ENCODE data around the gene ARFGAP3.
"Not testable (repeated sequence)": the region's sequence is repeated elsewhere in the genome, so short reads cannot be mapped to it uniquely, and the experiment has no call there.

The ARFGAP3 gene

DNA sequence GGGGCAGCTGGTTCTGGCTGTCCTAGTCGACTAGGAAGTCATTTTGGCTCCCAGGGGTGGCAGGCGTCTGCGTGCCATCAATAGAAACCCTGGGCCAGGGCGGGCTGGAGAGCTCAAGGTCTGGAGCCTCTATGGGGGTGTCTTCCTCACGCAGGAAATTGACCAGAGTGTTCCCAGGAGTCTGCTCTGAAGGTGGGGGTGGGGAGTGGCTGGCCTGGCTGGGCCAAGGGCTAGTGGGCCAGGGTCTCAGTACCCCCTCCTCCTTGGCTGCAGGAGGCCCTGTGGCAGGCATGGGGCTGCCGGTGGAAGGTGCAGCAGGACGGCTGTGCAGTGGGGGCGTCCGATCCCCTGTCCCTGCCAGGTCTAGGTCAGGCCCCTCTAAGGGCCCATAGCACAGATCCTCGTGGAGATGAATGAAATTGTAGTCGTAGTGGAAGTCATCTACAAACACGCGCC is 64.6 kb downstream of the ARFGAP3 start:
- no peak for DNase-seq

DNA sequence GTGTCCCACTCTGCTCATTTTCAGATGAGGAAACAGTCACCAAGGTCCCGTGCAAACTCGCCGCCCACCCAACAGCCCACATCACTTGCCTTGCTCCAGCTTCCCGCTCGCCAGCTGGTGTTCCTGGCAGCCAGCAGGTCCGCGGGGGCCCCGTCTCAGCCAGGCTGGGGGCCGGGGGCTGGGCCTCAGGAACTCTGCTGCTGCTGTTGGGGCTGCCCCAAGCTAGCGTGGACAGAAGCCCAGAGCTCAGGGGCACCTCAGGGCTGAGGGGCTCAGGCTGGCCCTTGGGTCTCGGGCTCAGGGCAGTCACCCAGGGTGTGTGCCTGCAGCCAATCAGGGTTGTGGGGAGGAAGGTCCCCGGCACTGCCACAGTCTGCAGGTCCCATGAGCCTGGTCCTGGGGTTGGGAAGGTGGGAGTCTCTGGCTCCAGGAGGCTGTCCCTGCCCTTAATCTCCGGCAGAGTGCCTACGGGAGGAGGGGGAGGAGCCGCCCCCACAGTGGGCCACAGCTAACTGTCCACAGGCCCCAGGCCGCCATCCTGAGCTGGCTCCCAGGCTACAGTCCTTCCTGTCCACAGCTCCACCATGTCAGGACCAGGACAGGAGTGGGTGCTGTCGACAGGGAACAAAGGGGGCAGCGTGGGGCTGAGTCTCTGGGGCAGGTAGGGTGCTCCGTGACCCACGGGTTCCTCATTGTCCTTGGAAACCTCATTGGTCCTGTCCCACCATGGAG is 65.2 kb downstream of the ARFGAP3 start:
- no peak for DNase-seq

DNA sequence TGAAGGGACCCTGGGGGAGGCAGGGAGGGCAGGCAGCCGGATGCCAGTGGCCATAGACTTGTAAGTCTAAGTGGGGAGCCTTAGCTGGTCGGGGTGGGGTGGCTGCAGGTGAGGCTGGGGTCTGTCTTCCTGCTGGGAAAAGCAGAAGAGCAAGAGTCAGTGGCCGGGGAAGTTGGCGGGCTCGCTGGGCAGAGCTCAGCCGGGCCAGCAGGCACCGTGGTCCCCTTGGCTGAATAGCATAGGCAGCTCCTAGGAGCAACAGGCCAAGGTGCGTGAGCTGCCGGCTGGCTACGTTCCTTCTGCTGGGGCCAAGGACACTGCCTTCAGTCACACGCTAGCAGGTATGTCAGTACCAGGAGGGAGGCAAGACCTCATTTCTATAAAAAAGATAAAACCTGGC is 68.6 kb downstream of the ARFGAP3 start:
- no peak for DNase-seq

DNA sequence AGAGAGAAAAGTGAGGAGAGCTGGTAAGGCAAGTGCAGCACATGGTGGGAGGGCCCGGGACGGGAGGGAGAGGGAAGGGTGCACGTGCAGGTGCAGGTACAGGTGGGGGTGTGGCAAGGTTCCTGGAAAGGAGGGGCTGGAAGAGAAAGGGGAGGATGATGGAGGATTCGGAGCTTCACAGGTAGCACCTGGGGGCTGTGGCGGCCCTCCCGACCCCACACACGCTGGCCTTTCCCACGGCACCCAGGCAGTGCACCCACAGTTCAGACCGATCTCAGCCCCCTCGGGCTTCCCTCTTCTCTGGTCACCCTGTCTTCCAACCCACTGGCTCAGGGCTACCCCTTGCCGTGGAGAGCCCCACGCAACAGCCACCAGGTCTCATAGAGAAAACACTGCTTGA is 69.1 kb downstream of the ARFGAP3 start:
- DNase-seq, result no peak

DNA sequence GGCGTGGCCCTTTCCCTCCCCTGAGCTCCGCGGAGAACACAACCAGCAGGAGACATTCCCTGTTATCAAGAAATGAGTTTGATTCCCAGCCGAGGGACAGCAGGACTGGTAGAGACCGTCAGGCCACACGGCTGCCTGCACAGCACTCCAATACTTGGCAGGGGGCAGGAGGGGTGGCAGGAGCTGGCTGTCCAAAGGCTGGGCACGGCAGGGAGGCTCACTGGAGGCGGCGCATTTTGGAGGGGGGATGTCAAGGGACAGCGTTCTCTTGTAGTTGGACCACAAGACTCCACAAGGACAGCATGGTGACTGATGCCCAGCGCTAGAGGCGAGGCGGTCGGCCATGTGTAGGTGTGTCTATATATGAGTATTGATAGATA is 69.7 kb downstream of the ARFGAP3 start:
- no peak for DNase-seq

DNA sequence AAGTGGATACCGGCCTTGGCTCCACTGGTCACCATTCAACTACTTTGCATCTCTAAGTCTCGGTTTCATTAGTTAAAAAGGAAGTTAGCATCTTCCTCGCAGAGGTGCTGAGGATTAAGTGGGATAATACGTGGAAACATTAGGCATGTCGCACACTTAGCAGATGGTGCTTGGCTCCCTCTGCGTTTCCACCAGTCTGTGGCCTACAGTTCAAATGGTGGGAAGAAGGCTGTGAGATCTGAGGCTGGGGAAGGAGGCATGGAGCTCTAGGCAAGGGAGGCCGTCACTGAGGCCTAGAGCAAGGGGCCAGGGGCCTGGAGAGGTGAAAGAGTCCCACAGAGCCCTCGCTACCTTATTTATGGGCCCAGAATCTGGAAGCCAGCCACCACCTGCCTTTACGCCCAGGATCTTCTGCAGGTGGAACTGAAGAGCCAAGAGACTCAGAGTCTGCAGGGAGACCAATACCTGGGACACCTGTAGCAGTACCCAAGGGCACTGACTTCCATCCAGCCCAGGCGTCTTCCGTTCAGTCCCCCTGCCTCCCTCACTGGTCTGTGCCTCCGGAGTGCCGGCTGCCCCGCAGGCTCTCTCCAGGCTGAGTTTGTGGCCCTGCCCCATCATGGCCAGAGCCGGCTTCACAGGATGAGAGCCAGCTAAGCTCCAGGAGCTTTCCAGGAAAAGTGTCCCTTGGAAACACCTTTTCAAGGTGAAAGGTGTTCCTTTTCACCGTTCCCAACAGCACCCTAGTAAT is 70.3 kb downstream of the ARFGAP3 start:
- no peak for DNase-seq

DNA sequence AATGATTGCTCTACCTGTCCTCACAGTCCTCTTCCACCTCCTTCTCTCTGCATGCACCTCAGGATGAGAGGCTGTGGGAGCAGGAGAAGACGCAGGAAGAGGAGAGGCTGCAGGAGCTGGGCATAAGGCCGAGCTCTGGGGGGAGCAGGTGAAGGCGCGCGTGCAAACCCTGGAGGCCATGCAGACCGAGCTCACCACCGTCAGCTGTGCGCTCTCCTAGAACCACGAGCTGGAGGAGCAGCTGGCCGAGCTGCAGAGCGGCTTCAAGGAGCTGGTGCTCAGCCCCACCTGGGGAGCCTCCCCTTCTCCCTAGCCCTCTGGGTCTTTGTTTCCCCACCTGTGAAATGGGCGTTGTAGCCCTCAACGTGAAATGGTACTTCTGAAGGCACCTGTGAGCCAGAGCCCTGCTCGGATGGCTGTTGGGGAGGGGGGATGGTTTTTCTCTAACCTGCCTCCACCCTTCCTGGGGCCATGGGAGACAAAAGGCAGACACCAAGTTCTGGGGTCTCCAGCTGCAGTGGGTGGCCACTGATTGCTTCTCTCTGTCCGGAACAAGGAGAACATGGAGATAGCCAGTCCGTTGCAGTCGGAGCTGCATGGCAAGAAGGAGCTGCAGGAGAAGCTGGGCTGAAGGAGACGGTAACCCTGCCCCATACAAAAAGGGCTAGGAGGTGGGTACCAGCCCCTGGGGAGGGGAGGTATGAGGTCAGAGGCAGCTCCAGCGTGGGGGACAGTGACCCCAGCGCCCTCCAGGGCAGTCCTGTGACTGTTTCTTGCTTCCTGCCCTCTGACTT is 71.2 kb downstream of the ARFGAP3 start:
- DNase-seq, result no peak

DNA sequence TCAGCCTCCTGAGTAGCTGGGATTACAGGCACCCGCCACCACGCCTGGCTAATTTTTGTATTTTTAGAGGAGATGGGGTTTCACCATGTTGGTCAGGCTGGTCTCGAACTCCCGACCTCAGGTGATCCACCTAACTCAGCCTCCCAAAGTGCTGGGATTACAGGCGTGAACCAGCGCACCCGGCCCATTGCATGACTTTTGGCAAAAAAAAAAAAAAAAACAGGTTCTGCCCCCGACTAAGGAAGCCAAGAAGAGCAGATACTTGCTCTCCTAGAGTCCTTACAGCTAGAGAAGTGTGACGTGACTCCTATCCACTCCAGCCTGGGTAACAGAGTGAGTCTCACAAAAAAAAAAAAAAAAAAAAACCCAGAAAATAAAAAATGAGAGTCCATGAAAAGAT is 74.8 kb downstream of the ARFGAP3 start:
- DNase-seq, result not testable (repeated sequence)

DNA sequence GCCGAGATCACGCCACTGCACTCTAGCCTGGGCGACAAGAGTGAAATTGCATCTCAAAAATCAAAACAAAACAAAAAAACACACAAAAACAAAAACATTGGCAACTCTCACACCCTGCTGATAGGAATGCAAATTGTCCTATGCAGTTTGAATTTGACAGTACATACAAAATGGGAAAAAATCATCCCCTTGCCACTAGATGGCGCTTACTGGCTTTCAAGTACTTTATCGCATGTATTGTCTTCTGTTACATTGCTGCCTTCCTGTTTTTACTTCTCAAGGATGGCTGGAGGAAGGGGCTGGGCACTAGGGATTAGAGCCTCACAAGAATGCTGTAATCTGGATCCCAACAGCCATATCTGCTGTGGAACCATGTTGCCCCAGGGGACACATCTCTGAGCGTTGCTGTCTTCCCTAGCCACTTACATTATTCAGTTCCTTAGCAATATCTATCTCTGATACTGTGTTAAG is 77.0 kb downstream of the ARFGAP3 start:
- peak; percentile 87 for DNase-seq

DNA sequence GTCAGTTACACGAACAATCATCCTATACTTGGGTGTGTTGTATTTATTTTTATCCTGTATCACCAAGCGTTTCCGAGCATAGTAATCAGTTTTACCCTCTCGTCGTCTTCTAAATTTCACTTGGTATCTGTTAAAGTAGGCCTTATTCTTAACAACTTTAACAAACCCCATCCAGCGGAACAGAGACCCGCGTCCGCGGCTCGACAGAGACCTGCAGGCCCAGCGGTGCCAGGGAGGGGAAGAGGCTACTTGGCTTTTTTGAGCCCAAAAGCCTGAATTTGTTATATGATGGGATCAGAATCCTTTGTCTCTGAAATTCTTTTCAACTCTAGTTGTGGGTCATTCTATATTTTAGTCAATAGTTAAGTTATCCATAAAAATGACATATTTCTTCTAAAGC is 79.9 kb downstream of the ARFGAP3 start:
- no peak for DNase-seq

DNA sequence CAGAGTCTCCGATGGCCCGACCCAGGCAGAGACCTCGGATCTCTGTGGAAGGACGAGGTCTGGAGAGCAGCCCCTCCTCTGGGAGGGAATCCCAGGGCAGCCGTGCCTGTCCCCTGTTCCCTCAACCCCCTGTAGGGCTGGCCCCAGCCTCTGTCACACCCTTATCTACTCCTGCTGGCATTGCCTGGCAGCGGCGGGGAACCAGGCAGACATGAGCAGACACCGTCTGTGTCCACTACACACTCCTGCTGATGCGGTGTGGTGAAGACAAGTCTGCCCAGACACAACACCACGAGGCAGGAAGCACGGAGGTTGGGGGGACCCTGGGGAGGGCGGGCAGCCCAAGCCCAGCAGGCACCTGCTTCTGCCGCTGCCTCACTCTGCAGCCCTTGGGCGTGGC is 83.9 kb downstream of the ARFGAP3 start:
- no peak for DNase-seq

DNA sequence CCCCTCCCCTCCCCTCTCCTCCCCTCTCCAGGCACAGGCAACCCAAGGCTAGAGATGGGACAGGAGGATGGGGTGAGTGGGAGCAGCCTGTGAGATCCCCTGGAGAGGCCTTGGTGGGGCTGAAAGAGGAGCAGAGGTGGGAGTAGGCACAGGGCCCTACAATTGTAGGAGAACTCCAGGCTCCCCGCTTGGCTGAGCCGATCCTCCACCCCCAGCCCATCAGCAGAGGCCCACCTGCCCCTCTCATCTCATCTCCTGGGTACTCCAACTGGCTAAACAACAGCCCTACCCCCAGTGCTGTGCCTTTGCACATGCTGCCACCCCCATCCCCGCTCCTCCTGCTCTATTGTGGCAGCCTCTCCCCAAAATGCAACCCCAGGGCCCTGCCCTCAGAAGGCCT is 84.4 kb downstream of the ARFGAP3 start:
- DNase-seq, result no peak

DNA sequence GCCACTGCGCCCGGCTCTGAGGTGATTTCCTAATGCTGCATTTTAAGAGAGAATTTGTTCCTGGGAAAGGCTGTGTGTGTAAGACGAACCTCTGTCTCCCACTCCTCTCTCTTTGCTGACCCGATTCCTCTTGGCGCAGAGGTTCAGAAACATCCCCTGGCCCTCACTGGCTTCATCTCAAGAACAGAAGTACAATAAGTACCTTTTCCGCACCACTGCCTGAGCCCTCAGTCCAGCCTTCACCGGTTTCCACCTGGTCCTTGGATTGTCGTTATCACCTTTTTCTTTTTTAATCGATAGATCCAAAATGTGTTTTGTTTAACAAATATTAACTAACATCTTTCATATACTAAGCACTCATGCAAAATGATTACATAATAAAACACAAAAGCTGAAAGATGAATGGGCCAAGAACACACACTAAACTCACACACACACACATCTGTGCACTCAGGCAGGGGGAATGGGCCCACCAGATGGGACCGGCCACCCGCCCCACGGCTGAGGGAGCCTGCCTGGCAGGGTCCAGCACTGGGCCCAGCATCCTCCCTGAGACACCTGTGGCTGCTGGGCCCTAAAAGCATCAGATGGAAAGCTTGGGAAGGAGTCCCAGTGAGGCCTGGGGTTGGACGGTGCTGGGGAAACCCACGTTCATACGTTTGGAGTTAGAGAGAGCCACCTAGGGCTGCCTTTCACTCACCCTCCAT is 86.0 kb downstream of the ARFGAP3 start:
- no peak for DNase-seq

DNA sequence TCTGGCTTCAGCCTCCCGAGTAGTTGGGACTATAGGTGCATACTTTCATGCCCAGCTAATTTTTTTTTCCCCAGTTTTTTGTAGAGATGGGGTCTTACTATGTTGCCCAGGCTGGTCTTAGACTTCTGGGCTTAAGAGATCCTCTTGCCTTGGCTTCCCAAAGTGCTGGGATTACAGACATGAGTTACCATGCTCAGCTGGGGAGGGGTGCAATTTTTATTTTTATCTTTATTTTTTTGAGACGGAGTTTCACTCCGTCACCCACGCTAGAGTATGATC is 86.7 kb downstream of the ARFGAP3 start:
- no peak for DNase-seq

DNA sequence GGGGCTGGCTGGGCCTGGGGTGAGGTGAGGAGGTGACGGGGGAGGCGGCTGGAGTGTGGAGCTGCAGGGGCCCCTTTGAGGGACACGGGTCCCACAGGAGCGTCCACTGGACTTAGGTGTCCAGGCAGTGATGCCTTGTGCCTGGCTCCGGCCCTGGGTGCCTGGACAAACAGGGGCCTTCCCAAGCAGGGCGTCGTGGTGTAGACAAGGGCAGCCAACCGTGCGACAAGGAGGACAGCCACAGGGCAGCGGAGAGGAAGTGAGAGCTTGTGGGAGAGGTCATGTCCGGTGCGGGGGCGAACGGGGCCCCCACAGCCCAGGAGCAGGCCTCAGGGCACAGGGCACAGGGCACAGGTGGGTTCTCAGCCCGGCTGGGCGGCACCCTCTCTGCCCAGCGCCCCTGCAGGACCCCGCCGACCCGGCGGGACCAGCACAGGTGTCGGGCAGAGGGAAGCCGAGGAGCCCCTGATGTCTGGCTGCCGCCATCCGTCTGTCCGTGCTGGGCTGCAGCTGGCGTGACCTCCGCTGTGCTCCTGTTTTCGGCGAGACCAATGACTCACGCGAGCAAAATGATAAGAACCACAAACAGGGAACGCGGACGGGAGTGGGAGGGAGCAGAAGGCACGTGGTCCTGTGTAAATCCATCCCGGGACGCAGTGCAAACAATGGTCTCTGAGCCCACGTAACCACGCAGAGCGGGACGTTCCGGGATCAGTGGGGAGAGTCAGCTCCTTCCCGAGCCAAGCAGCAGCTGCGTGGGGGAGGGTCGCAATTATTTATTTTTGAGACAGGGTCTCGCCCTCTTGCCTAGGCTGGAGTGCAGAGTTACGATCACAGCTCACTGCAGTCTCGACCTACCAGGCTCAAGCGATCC is 87.3 kb downstream of the ARFGAP3 start:
- peak; percentile 81 for DNase-seq

DNA sequence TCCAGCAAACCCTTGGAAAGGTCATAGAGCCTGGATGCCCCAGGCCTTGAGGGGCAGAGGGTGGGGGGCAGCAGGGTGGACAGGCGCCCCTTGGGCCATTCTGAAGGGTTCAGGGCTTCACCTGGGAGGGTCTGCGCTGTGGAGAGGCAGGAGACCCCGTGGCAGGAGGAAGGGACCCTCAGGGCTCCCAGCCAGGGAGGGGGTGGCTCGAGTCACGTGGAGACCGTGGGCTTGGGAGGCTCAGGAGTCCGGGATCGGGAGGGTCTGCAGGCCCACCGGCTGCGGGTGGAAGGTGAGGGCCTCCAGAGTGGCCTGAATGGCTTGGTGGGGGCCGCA is 87.9 kb downstream of the ARFGAP3 start:
- no peak for DNase-seq

DNA sequence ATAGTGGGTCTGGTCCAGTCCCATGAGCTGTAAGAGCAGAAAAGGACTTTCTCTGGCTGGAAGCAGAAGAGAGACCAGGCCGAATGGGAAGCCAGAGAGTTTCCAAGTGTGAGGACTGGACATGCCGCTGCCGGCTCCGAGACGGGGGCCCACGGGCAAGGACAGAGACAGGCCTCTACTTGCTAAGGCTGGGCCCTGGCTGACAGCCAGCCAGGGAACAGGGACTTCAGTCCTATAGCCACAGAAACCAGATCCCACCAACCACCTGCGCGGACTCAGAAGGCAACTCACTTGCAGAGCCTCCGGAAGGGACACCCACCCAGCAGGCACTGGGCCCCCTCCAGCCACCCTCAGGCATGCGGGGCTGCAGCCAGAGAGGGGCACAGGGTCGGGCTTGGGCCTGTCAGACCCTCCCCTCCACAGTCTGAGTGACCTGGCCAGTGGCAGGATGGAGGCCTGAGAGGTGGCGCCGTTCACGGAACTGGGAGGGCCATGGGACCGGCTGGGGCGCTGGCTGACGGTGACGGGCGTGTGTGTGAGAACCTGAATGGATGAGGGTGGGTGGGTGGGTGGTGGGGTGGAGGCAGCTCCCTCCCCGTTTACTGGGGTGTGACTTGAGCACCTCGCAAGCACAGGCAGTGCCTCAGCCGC is 88.6 kb downstream of the ARFGAP3 start:
- no peak for DNase-seq

DNA sequence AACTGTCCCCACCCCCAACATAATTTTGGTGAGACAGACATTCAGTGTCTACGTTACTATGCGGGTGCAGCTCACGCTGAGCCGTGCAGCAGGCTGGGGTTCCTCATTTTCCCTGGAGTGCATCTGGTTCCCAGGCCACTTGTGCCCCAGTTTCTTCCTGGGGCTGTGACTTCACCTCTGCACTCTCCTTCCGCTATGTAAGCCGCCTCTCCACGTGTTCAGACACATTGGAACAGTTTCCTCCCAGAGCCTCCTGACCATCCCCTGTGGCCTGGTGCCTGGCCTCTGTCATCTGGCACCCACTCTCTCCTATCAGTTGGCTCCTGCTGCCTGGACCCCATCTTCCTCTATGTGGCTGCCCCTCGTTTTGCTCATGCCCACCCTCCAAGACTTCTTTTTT is 90.2 kb downstream of the ARFGAP3 start:
- no peak for DNase-seq

DNA sequence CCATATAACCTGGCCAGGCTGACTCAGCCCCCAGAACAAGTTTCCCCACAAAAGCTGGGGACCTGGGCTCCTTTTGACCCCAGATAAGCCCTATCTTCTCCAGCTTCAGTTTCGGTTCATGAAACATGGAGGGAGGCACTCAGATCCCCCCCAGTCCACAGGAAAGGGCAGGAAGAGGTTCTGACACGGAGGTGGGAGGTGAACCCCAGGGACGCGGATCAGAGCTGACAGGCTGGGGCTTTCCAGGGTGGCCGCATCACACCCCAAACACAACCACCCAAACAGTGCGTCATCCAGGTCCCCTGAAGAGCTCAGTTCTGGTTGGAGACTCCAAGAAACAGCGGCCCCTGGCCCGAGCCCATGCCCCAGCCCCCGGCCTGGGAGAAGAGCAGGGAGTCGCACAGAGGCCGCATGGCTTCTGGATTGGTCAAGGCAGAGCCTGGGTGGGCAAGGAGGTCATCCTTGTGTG is 92.1 kb downstream of the ARFGAP3 start:
- DNase-seq, result no peak

DNA sequence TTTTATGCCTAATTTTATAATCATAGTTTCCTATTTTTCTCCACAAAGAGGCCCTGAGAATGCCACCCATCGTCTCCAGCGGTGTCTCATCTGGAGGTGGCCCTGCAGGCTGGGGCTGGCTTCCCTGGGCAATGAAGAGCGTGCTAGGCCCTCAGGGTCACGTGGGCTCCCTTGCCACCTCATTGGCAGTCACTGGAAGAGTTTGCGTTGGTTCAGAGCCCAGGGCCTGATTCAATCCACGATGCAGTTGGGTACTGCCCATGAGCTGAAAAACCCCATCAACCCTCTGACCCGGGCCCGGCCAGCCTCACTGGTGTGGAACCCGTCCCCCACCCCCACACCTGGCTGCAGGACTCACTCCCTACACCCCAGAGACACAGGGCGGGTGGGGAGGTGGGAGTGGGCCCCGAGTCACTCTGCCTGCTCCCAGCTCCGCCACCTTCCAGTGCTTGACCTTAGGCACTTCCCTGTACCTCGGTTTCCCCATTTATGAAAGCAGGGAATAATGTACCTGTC is 93.0 kb downstream of the ARFGAP3 start:
- no peak for DNase-seq

DNA sequence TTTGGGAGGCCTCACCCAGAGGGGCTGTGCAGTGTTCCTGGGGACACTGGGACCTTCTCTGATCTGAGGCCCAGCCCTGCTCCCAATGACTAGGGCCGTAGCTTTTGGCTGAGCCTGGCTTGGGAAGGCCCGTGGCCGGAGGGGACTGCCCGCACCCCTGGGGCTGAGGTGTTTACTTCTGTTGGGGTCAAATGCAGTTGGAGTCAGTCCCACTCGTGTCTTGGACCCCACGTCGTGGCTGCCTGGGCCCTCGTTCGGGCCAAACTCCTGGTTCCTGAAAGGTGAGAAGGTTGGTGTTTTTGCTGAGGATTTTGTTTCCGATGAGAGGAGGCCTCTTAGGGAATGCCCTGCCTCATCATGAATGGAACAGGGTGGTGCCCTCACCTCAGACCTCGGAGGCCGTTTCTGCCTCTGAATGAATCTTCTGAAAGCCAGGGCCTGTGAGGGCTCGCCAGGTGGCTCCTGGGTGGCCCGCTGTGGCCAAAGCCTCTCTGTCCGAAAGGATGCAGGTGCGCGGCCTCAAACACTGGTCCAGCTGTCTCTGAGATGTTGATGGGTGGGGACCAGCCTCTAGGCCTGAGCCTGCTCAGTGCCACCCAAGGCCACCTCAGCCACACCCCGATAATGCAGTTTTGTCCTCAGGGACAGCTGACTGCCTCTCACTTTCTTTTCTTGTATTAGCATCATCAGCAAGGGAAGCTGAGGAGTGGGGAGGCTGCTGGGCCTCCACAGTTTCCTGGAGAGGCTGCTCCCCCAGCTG is 96.1 kb downstream of the ARFGAP3 start:
- no peak for DNase-seq

All from HCEC 1CT (cell line).